Endothelial cell (in vitro differentiated cells): Measurements from ENCODE around the gene LUM. TPM values are rescaled to one million over a fixed set of nuclear protein-coding genes. Genes with fewer than 3 reads are reported as not detected.

ENCODE experiments used
- DNase-seq: peaks from one replicate; pipeline ENCODE4 v3.0.0; 2021; ENCODE audit warnings: low spot score
- H3K27ac Mint-ChIP-seq: one replicate; pipeline ENCODE4 v1.8.0; 2021; ENCODE audit warnings: mixed read lengths, inconsistent platforms; ENCODE audit not compliant: unreplicated experiment
- H3K27me3 Mint-ChIP-seq: one replicate; pipeline ENCODE4 v1.8.0; 2021; ENCODE audit warnings: mild to moderate bottlenecking, moderate library complexity, mixed read lengths, inconsistent platforms; ENCODE audit not compliant: unreplicated experiment
- H3K36me3 Mint-ChIP-seq: one replicate; pipeline ENCODE4 v1.8.0; 2021; ENCODE audit warnings: mild to moderate bottlenecking, low read depth, mixed read lengths, inconsistent platforms; ENCODE audit not compliant: unreplicated experiment
- H3K4me1 Mint-ChIP-seq: one replicate; pipeline ENCODE4 v1.8.0; 2021; ENCODE audit warnings: mild to moderate bottlenecking, mixed read lengths, inconsistent platforms; ENCODE audit not compliant: unreplicated experiment
- H3K4me3 Mint-ChIP-seq: one replicate; pipeline ENCODE4 v1.8.0; 2021; ENCODE audit warnings: mild to moderate bottlenecking, mixed read lengths, inconsistent platforms; ENCODE audit not compliant: unreplicated experiment
- H3K9me3 Mint-ChIP-seq: one replicate; pipeline ENCODE4 v1.8.0; 2021; ENCODE audit warnings: mixed read lengths, inconsistent platforms; ENCODE audit not compliant: unreplicated experiment
- CTCF ChIP-seq: fragments of 200-600 bp; sonication (generic); IDR thresholded peaks from one replicate; pipeline ENCODE4 v1.5.0; 2021; ENCODE audit warnings: antibody characterized with exemption; ENCODE audit not compliant: unreplicated experiment
- total RNA-seq: library from RNA; stranded (reverse); fragmentation: NEBNext Ultra II Directional; extraction: Animal tissue kit (Norgen Biotek cat#: 25700); gene quantifications from one replicate; pipeline ENCODE4 v1.2.1, GENCODE V29; 2021; ENCODE audit not compliant: unreplicated experiment

Gene LUM
- total RNA-seq, 1 donor from 2014 or later: 0.18 TPM

GRCh38 chr12:91053951-91054715, 57.2 kb downstream of the LUM start:
- no peak for DNase-seq
- TF ChIP-seq CTCF: no peak
- Mint-ChIP-seq H3K27me3 (no peaks in the 10 kb centered on the region), H3K9me3 (no peaks in the 10 kb centered on the region), H3K36me3 (no peaks in the 10 kb centered on the region), H3K4me1 (no peaks in the 10 kb centered on the region), H3K27ac (no peak overlapping the region), H3K4me3 (no peak overlapping the region)

Other genes with a start within 250 kb of the LUM start
- gene CCER1, start 156.3 kb downstream of the LUM start, total RNA-seq: not detected
- gene EPYC, start 106.5 kb downstream of the LUM start, total RNA-seq: not detected
- not detected for gene KERA, start 53.5 kb downstream of the LUM start, total RNA-seq
- gene DCN, start 71.3 kb upstream of the LUM start, total RNA-seq: not detected